Fibroblast of lung (primary cell): ENCODE measurements around the gene CD101. TPM values are rescaled to one million over a fixed set of nuclear protein-coding genes. Genes with fewer than 3 reads are reported as not detected.

Experiments used
- DNase-seq, 2 donors: peaks; one replicate each; pipeline versions ENCODE4 v3.0.0 to v3.0.0-alpha.2; 2010; ENCODE audit warnings: low read depth in 2 of 2
- H2AFZ ChIP-seq: 2 replicates; pipeline ENCODE4 v1.5.1; 2012; ENCODE audit warnings: low read length, control low read depth, inconsistent platforms
- H3K27ac ChIP-seq: 2 replicates; pipeline ENCODE4 v1.5.1; 2011; ENCODE audit warnings: low read length, control low read depth; ENCODE audit not compliant: insufficient read depth
- H3K27me3 ChIP-seq: 2 replicates; pipeline ENCODE4 v1.5.1; 2011; ENCODE audit warnings: mild to moderate bottlenecking, low read length; ENCODE audit not compliant: control insufficient read depth, insufficient read depth
- H3K36me3 ChIP-seq: 2 replicates; pipeline ENCODE4 v1.5.1; 2011; ENCODE audit warnings: low read length; ENCODE audit not compliant: control insufficient read depth, insufficient read depth
- H3K4me1 ChIP-seq: 2 replicates; pipeline ENCODE4 v1.5.1; 2011; ENCODE audit warnings: low read length; ENCODE audit not compliant: control insufficient read depth, insufficient read depth; ENCODE audit errors: extremely low read depth
- H3K4me2 ChIP-seq: 2 replicates; pipeline ENCODE4 v1.5.1; 2011; ENCODE audit warnings: low read length, control low read depth; ENCODE audit not compliant: insufficient read depth; ENCODE audit errors: extremely low read depth
- H3K4me3 ChIP-seq, 4 experiments: fragments of 200-600 bp in 1 of 4; sonication (generic) in 1 of 4; replicated peaks in 1 of 4; 2 replicates each; pipeline ENCODE4 v1.5.1; 2011 to 2016; ENCODE audit warnings: low read length in 4 of 4, low read depth in 3 of 4, mild to moderate bottlenecking in 3 of 4, control low read depth in 2 of 4, inconsistent platforms in 1 of 4, mixed read lengths in 1 of 4; ENCODE audit not compliant: insufficient read depth in 1 of 4; ENCODE audit errors: control extremely low read depth in 1 of 4
- H3K79me2 ChIP-seq: 2 replicates; pipeline ENCODE4 v1.5.1; 2012; ENCODE audit warnings: mild to moderate bottlenecking, low read length, inconsistent platforms; ENCODE audit not compliant: control insufficient read depth, insufficient read depth
- H3K9ac ChIP-seq: 2 replicates; pipeline ENCODE4 v1.5.1; 2011; ENCODE audit warnings: mild to moderate bottlenecking, low read length, control low read depth; ENCODE audit not compliant: insufficient read depth
- H3K9me3 ChIP-seq: 2 replicates; pipeline ENCODE4 v1.5.1; 2012; ENCODE audit warnings: low read depth, low read length; ENCODE audit not compliant: control insufficient read depth, insufficient read depth
- H4K20me1 ChIP-seq: 2 replicates; pipeline ENCODE4 v1.5.1; 2011; ENCODE audit warnings: low read length; ENCODE audit not compliant: control insufficient read depth, insufficient read depth; ENCODE audit errors: extremely low read depth
- EZH2 ChIP-seq: IDR thresholded peaks from 2 replicates; pipeline ENCODE4 v1.5.1; 2012; ENCODE audit warnings: low read length, control low read depth, mild to moderate bottlenecking; ENCODE audit errors: missing control alignments
- polyA plus RNA-seq, 2 donors: library from polyadenylated mRNA; depleted of rRNA in 1 of 2; stranded (reverse) in 1 of 2; unstranded in 1 of 2; fragments of >200 nt; gene quantifications; 2 replicates each; pipeline ENCODE4 v1.2.1, GENCODE V29; 2011 to 2012; ENCODE audit warnings: missing spikeins in 1 of 2
- total RNA-seq: library from RNA; depleted of rRNA; stranded (reverse); fragments of >200 nt; gene quantifications from 2 replicates; pipeline ENCODE4 v1.2.1, GENCODE V29; 2014
- TF ChIP-seq, protein P1 (sequence below), 2 donors: IDR thresholded peaks in 1 of 2; conservative IDR thresholded peaks in 1 of 2; 1 replicate in 1 of 2; 2 replicates in 1 of 2; pipeline ENCODE4 v1.5.1; 2011 to 2012; ENCODE audit warnings: low read length in 2 of 2, control low read depth in 1 of 2, inconsistent platforms in 1 of 2, low read depth in 1 of 2, mild to moderate bottlenecking in 1 of 2

CD101 gene
- total and polyA plus RNA-seq, 2 donors (not counting 1 experiment from before 2014, with no cell fraction given): not detected

DNA sequence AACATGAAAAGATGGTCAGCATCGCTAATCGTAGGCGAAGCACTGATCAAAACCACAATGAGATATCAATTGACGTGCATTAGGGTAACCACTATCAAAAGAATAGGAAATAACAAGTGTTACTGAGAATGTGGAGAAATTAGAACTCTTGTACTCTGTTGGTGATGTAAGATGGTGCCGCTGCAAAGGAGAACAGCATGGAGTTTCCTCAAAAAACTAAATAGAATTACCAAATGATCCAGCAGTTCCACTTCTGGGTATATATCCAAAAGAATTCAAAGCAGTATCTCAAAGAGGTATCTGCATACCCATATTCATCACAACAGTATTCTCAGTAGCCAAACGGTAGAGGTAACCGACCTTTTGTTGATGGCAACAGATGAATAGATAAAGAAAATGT lies 8.3 kb upstream of the CD101 start:
- Histone ChIP-seq H3K9me3 (no peaks in the 10 kb centered on the region), H2AFZ (no peak overlapping the region), H3K79me2 (no peaks in the 10 kb centered on the region), H3K4me2 (no peak overlapping the region), H4K20me1 (no peaks in the 10 kb centered on the region), H3K27ac (no peak overlapping the region), H3K27me3 (no peaks in the 10 kb centered on the region), H3K36me3 (no peaks in the 10 kb centered on the region), H3K4me3 (no peak overlapping the region), H3K9ac (no peak overlapping the region), H3K4me1 (peaks cover 2% of the 10 kb centered on the region)
- no peak for DNase-seq
- TF ChIP-seq EZH2: no peak
- TF ChIP-seq, protein P1, sequence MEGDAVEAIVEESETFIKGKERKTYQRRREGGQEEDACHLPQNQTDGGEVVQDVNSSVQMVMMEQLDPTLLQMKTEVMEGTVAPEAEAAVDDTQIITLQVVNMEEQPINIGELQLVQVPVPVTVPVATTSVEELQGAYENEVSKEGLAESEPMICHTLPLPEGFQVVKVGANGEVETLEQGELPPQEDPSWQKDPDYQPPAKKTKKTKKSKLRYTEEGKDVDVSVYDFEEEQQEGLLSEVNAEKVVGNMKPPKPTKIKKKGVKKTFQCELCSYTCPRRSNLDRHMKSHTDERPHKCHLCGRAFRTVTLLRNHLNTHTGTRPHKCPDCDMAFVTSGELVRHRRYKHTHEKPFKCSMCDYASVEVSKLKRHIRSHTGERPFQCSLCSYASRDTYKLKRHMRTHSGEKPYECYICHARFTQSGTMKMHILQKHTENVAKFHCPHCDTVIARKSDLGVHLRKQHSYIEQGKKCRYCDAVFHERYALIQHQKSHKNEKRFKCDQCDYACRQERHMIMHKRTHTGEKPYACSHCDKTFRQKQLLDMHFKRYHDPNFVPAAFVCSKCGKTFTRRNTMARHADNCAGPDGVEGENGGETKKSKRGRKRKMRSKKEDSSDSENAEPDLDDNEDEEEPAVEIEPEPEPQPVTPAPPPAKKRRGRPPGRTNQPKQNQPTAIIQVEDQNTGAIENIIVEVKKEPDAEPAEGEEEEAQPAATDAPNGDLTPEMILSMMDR (conservative IDR thresholded peaks at IDR 0.05 in 1 of 2, IDR thresholded peaks at IDR 0.05 in 1 of 2; ENCODE audit: low read depth in 1 of 2, low read length in 2 of 2): no peak

DNA sequence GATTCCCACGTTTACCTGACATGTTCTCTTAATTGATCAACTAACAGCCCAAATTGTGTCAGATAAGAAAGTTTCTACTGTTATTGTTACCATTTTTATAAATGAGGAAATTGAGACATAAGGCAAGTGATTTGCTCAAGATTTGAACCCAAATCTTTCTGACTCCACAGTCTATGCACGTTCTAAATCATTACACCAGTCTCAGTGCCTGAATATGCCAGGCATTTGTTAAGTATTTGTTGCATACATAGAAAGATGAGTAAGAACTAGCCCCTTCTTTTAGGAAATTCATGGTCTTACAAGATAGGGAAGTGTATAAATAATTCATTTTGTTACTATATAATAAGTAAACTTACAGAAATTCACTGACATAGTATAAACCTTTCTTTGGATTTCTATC lies 7.1 kb upstream of the CD101 start:
- no peaks in the 10 kb centered on the region for H3K79me2 ChIP-seq
- H3K4me1 ChIP-seq: no peaks in the 10 kb centered on the region
- no peak for DNase-seq
- no peak overlapping the region for H3K4me3 ChIP-seq
- no peaks in the 10 kb centered on the region for H4K20me1 ChIP-seq
- no peak overlapping the region for H3K4me2 ChIP-seq
- H2AFZ ChIP-seq: no peak overlapping the region
- no peaks in the 10 kb centered on the region for H3K36me3 ChIP-seq
- no peak overlapping the region for H3K9ac ChIP-seq
- no peak overlapping the region for H3K27ac ChIP-seq
- TF ChIP-seq, protein P1 (conservative IDR thresholded peaks at IDR 0.05 in 1 of 2, IDR thresholded peaks at IDR 0.05 in 1 of 2; ENCODE audit: low read depth in 1 of 2, low read length in 2 of 2): no peak
- TF ChIP-seq EZH2: no peak
- no peaks in the 10 kb centered on the region for H3K9me3 ChIP-seq
- no peaks in the 10 kb centered on the region for H3K27me3 ChIP-seq

GRCh38 chr1:116997066-116997465 lies 4.5 kb upstream of the CD101 start:
- Histone ChIP-seq H3K36me3 (no peaks in the 10 kb centered on the region), H3K9ac (no peak overlapping the region), H3K4me2 (no peak overlapping the region), H3K27me3 (no peaks in the 10 kb centered on the region), H4K20me1 (no peaks in the 10 kb centered on the region), H3K9me3 (no peaks in the 10 kb centered on the region), H3K27ac (no peak overlapping the region), H2AFZ (no peak overlapping the region), H3K4me3 (no peak overlapping the region), H3K79me2 (no peaks in the 10 kb centered on the region), H3K4me1 (no peaks in the 10 kb centered on the region)
- TF ChIP-seq EZH2: no peak
- TF ChIP-seq, protein P1 (conservative IDR thresholded peaks at IDR 0.05 in 1 of 2, IDR thresholded peaks at IDR 0.05 in 1 of 2; ENCODE audit: low read depth in 1 of 2, low read length in 2 of 2): no peak
- peak in 1 of 2 donors; percentile 74 for DNase-seq
